NT2/D1 (cell line): Measurements from ENCODE around the gene SDF4.

Experiments used
- YY1 ChIP-seq: IDR thresholded peaks from 2 replicates; pipeline ENCODE4 v1.6.1; 2011; ENCODE audit not compliant: insufficient read length, insufficient read depth
- ZNF274 ChIP-seq: IDR thresholded peaks from 2 replicates; pipeline ENCODE4 v1.6.1; 2011; ENCODE audit warnings: mild to moderate bottlenecking, low read depth, low read length

DNA sequence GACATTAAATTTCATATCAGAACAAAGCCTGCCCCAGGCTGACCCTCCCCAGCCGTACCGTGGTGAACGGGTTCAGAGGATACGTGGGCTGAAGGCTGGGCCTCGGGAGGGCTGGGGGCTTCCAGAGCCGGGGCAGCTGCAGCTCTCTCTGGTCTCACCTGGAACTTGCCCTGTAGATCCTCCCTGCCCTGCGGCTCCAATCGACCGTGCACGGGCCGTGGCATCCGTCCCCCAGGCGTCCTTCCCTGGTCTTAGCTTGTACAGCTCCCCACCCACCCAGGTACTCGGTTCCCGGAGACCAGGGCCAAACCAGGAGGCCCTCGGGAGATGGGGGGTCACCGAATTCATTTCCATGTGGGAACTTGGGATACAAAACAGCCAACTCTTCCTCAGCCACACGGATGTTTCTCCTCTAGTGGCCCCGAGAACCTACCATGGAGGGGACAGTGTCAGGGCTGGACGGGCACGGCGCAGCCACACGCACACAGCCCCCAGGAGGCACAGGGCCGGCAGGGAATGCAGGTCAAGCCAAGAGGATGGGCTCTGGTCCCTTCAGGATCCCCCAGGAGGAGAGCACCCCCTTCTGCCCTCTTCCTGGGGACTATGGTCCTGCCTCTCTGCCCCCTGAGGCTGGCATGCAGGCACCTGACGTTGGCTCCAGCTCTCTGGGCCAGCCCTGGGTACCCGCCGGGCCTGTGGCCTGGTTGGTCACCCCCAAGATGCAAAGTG is 3.4 kb upstream of the SDF4 start:
- TF ChIP-seq YY1, result no peak
- TF ChIP-seq ZNF274, result no peak
